HUES48 (cell line): ENCODE measurements around the gene RTL9.
A peak's percentile ranks its signal among the peaks of the same experiment; 100 is the strongest.

Experiments used
- H3K27ac ChIP-seq: one replicate; pipeline ENCODE4 v1.7.0; 2013; ENCODE audit warnings: low read depth, low read length, inconsistent platforms
- H3K27me3 ChIP-seq: 2 replicates; pipeline ENCODE4 v1.6.1; 2013; ENCODE audit warnings: mild to moderate bottlenecking, low read length; ENCODE audit not compliant: control insufficient read depth, insufficient read depth
- H3K36me3 ChIP-seq: 2 replicates; pipeline ENCODE4 v1.6.1; 2013; ENCODE audit warnings: low read length; ENCODE audit not compliant: control insufficient read depth, insufficient read depth
- H3K4me1 ChIP-seq: 2 replicates; pipeline ENCODE4 v1.6.1; 2013; ENCODE audit warnings: mild to moderate bottlenecking, low read length; ENCODE audit not compliant: control insufficient read depth, insufficient read depth
- H3K4me3 ChIP-seq: 2 replicates; pipeline ENCODE4 v1.5.1; 2013; ENCODE audit warnings: mild to moderate bottlenecking, low read depth, low read length
- H3K9ac ChIP-seq: 2 replicates; pipeline ENCODE4 v1.6.1; 2013; ENCODE audit warnings: mild to moderate bottlenecking, low read depth, low read length, moderate library complexity
- H3K9me3 ChIP-seq: 2 replicates; pipeline ENCODE4 v1.6.1; 2013; ENCODE audit warnings: low read length; ENCODE audit not compliant: control insufficient read depth, insufficient read depth

RTL9 gene

GRCh38 chrX:110358548-110358947 lies at the start of gene RTL9:
RTL9 (plus strand) TSS chrX:110358848; CDS start chrX:110450618, 91,770 bp downstream.
- Histone ChIP-seq H3K9me3 (no peaks in the 10 kb centered on the region), H3K4me1 (no peaks in the 10 kb centered on the region), H3K27ac (no peak within 1 kb of the TSS), H3K36me3 (no peaks in the 10 kb centered on the region), H3K4me3 (no peak within 1 kb of the TSS), H3K27me3 (peaks cover 8% of the 10 kb centered on the region; the same call in 1 of the 2 replicates), H3K9ac (no peak within 1 kb of the TSS)

- Histone ChIP-seq H3K27ac (no peak overlapping the region), H3K9ac (no peak overlapping the region), H3K27me3 (peaks cover 3% of the 10 kb centered on the region; the same call in 1 of the 2 replicates), H3K36me3 (no peaks in the 10 kb centered on the region), H3K4me1 (peaks cover 69% of the 10 kb centered on the region), H3K4me3 (no peak overlapping the region), H3K9me3 (no peaks in the 10 kb centered on the region)
Measured at GRCh38 chrX:110310000-110310790, 48.5 kb upstream of the RTL9 start.

- Histone ChIP-seq H3K4me3 (no peak overlapping the region), H3K27ac (no peak overlapping the region), H3K9me3 (no peaks in the 10 kb centered on the region), H3K9ac (no peak overlapping the region), H3K27me3 (peaks cover 3% of the 10 kb centered on the region; the same call in 1 of the 2 replicates), H3K36me3 (no peaks in the 10 kb centered on the region), H3K4me1 (peaks cover 70% of the 10 kb centered on the region)
Measured at GRCh38 chrX:110310896-110311295, 47.8 kb upstream of the RTL9 start.

DNA sequence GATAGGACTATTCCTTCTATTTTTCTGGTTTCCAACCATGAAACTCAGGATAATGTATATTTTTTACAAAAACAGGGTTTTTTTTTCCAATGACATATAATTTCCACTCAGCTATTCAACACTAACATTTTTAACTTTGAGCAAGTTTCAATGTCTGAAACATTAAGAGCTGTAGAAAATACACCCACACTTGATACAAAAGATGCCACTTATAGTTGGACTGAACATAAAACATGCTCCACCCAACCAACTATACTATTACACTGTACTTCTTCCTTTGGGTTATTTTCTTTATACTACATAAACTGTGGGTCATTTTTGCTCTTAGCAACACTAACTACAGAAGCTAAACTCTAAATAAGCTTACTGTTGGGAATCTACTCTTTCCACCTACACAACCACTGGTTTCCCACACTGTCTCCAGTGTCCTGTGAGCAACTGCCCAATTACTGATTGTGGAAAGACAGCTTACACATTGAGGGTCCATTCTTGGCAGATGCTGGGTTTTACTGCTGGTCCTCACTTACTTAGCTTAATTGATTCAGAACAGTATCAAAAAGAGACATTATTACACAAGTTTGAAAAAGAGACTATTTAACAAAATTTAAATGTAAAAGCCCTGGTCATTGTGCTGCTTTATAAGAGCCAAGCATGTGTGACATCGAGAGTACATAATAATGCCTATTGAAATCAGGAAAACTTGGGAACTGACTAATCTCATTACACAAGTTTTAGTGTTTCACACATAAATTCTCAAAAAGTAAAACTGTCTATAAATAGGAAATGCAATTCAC lies 47.0 kb upstream of the RTL9 start:
- Histone ChIP-seq H3K4me1 (peaks cover 72% of the 10 kb centered on the region), H3K27me3 (peaks cover 3% of the 10 kb centered on the region; the same call in 1 of the 2 replicates), H3K9me3 (no peaks in the 10 kb centered on the region), H3K9ac (no peak overlapping the region), H3K4me3 (no peak overlapping the region), H3K27ac (no peak overlapping the region), H3K36me3 (no peaks in the 10 kb centered on the region)

DNA sequence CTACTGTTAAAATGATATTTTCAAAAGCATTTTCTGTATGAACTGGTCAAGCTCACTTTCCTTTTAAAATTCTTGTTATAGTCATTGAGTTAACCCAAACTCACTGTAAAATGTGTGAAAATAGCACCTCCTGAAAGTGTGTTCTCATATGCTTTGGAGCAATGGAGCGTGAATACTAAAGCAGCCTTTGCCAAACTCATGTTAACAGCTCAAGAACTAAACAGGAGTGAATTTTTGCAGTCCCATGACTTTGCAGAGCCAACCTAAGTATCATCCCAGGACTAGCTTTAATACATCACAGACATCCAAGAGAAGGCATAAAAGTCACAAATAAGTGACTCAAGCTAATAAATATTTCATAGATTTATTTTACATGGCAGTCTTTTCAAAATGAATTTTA lies 43.1 kb upstream of the RTL9 start:
- peaks cover 63% of the 10 kb centered on the region for H3K4me1 ChIP-seq
- no peak overlapping the region for H3K9ac ChIP-seq
- H3K27me3 ChIP-seq, result peaks cover 5% of the 10 kb centered on the region; the same call in 1 of the 2 replicates
- peak overlapping the region; percentile 95 for H3K4me3 ChIP-seq
- H3K27ac ChIP-seq, result no peak overlapping the region
- no peaks in the 10 kb centered on the region for H3K36me3 ChIP-seq
- no peaks in the 10 kb centered on the region for H3K9me3 ChIP-seq

DNA sequence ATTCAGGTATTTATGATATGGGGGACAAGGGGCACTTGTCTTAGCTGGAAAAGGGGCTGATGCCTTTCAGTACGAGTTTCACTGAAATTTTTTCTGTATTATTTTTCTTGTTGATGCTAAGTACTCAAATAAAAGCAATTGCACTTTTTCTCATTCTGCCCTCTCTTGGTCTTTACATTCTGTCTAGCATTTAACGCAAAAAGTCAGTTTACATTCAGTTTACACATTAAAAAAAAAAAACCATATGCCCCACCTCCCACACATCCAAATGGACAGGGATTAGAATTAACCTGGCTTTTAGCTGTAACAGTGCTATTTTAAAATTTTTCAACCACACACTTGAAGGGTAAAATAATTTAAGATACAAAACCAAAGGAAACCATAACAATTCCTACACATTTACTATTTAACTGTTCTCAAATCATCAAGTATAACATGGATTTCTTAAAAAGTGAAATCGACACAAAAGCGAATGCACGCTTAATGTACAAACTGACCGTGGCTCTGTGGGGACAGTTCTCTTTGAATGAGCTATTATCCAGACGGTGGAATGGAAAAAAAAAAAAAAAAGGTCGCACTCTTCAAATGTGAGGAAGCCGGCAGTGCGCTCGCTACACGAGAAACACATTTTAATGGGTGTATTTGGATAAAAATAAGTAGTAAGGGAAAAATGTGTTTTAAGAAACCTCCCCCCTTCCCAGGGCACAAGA lies 42.1 kb upstream of the RTL9 start:
- peak overlapping the region; percentile 88; the same call in 1 of the 2 replicates for H3K9ac ChIP-seq
- H3K4me3 ChIP-seq, result peak overlapping the region; percentile 95
- peaks cover 64% of the 10 kb centered on the region for H3K4me1 ChIP-seq
- H3K36me3 ChIP-seq, result no peaks in the 10 kb centered on the region
- no peaks in the 10 kb centered on the region for H3K9me3 ChIP-seq
- H3K27me3 ChIP-seq, result peaks cover 5% of the 10 kb centered on the region; the same call in 1 of the 2 replicates
- no peak overlapping the region for H3K27ac ChIP-seq

DNA sequence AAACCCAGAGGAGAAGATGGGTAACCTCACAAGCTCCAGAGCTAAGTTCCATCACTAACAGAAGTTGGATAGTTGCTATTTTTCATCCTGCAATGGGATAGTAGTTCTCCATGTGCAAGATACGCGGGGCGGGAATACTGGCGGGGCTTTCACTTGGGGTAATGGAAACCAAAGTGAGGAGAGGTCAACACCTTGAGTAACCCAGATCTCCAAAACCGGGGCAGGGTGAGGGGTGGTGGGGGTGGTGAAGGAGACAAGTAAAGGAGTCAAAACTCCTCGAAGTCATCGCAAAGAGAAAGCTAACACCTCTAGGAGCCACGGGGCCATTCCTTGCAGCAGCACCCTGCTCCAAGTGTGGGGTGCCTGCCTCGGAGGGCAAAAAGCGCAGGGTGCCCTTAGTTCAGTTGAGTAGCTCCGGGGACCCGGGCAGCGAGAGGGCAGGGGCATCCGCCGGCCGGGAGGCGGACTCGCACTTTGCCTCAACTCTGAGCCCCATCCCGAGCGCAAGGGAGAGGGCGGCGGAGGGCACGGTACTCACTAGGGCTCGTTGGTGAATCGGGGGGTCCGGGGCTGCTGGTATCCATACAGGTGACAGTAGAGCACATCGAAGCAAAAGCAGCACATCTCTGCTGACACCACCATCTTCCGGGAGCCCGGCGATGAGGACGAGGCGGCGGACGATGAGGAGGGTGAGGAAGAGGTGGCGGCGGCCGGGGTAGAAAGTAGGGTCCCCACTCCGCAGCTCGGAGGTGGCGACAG lies 41.4 kb upstream of the RTL9 start:
- Histone ChIP-seq H3K36me3 (no peaks in the 10 kb centered on the region), H3K9me3 (no peaks in the 10 kb centered on the region), H3K4me3 (peak overlapping the region; percentile 95), H3K27ac (peak overlapping the region; percentile 71), H3K4me1 (peaks cover 64% of the 10 kb centered on the region), H3K27me3 (peaks cover 5% of the 10 kb centered on the region; the same call in 1 of the 2 replicates), H3K9ac (peak overlapping the region; percentile 88)

DNA sequence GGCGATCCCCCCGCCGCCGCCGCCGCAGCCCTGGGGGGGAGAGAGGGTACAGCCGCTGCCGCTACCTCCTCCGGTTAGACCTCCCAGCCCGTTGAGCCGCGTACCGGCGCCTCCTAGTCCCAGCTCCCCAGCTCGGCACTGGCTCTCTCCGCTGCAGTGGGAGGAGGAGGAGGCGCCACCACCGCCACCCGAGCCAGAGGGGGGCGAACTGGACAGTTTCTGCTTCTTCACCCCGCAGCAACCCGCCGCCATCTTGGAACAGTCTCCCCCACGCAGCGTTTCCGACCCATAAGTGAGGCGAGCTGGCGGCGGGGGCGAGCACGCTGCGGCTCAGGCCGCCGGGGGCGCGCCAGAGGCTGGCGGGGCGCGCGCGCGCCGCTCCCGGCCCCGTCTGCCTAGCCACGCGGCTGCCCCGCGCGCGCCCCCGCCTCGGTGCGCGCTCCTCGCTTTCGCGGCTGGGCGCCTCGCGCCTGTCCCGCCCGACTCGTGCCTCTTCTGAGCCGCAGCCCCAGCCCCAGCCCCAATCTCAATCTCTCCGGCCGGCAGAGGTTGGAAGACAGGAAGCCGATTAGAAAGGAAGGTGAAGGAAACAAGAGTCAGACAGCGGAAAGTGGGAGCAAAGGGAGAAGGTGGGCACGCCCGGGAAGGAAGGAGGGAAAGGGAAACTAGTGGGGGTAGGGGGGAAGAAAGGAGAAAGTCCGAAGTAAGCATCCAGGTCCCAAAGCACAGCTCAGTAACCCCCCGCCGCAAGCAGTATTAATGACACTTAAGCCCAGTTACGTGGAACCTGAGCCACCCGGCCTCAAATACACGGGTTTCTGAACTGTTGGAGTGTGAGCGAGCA lies 40.6 kb upstream of the RTL9 start, which contains the start of gene AMMECR1:
TSS of gene AMMECR1 (minus strand) at position 266 of the 844 bp plus-strand sequence. CDS start at position 252, 14 bp downstream.
- peak within 1 kb of the TSS; percentile 71 for H3K27ac ChIP-seq
- H3K4me1 ChIP-seq, result peaks cover 64% of the 10 kb centered on the region
- H3K9me3 ChIP-seq, result no peaks in the 10 kb centered on the region
- H3K36me3 ChIP-seq, result no peaks in the 10 kb centered on the region
- H3K4me3 ChIP-seq, result peak within 1 kb of the TSS; percentile 95
- H3K27me3 ChIP-seq, result peaks cover 5% of the 10 kb centered on the region; the same call in 1 of the 2 replicates
- peak within 1 kb of the TSS; percentile 92 for H3K9ac ChIP-seq

GRCh38 chrX:110318664-110318968 lies 40.0 kb upstream of the RTL9 start:
- H3K27ac ChIP-seq, result peak overlapping the region; percentile 48
- H3K36me3 ChIP-seq, result no peaks in the 10 kb centered on the region
- H3K27me3 ChIP-seq, result peaks cover 5% of the 10 kb centered on the region; the same call in 1 of the 2 replicates
- no peaks in the 10 kb centered on the region for H3K9me3 ChIP-seq
- H3K4me3 ChIP-seq, result peak overlapping the region; percentile 95
- H3K4me1 ChIP-seq, result peaks cover 58% of the 10 kb centered on the region
- peak overlapping the region; percentile 92 for H3K9ac ChIP-seq
